GM21447 (cell line): Measurements from ENCODE around the gene ARHGAP25.

ENCODE experiments used
- ATAC-seq: cut with Tn5 transposase; IDR thresholded peaks from one replicate; pipeline ENCODE4 v1.9.1; 2021; ENCODE audit not compliant: unreplicated experiment

The ARHGAP25 gene

GRCh38 chr2:68855550-68855949 is 120.9 kb downstream of the ARHGAP25 start:
- ATAC-seq, result no peak

GRCh38 chr2:68857202-68857845 is 122.7 kb downstream of the ARHGAP25 start:
- no peak for ATAC-seq

- ATAC-seq, result no peak
These were observed 123.3 kb downstream of the ARHGAP25 start for GRCh38 chr2:68857855-68858456.

- ATAC-seq, result no peak
These were observed 125.5 kb downstream of the ARHGAP25 start for GRCh38 chr2:68860111-68860510.

GRCh38 chr2:68861330-68861729 is 126.7 kb downstream of the ARHGAP25 start:
- no peak for ATAC-seq

- no peak for ATAC-seq
These were observed 128.3 kb downstream of the ARHGAP25 start for GRCh38 chr2:68862889-68863288.

GRCh38 chr2:68863996-68864395 is 129.4 kb downstream of the ARHGAP25 start:
- ATAC-seq, result no peak

- no peak for ATAC-seq
These were observed 130.5 kb downstream of the ARHGAP25 start for GRCh38 chr2:68865108-68865507.

- no peak for ATAC-seq
These were observed 135.6 kb downstream of the ARHGAP25 start for GRCh38 chr2:68870215-68870614.

GRCh38 chr2:68871159-68871764 is 136.7 kb downstream of the ARHGAP25 start, which contains the start of gene BMP10:
Gene BMP10, minus strand, starts transcription at chr2:68871397. Its CDS starts 39 bp downstream, at chr2:68871358.
- ATAC-seq, result no peak
